Transverse colon (tissue), 4 donors: ENCODE results near the gene NBL1. TPM values are rescaled to one million over a fixed set of nuclear protein-coding genes. Genes with fewer than 3 reads are reported as not detected.
A peak's percentile ranks its signal among the peaks of the same experiment; 100 is the strongest.
"Not testable (repeated sequence)": the region's sequence is repeated elsewhere in the genome, so short reads cannot be mapped to it uniquely, and the experiment has no call there.

Experiments
- DNase-seq: peaks from one replicate; pipeline ENCODE4 v3.0.0-alpha.2; 2019
- H3K27ac ChIP-seq, 4 donors: fragments of 200-600 bp; sonication (generic); 2 replicates each; pipeline ENCODE4 v1.5.1; 2016 to 2018; ENCODE audit warnings: inconsistent platforms in 4 of 4
- H3K27me3 ChIP-seq: fragments of 200-600 bp; sonication (generic); 2 replicates; pipeline ENCODE4 v1.5.1; 2017; ENCODE audit warnings: inconsistent platforms
- H3K36me3 ChIP-seq, 4 donors: fragments of 200-600 bp; sonication (generic); 2 replicates each; pipeline ENCODE4 v1.5.1; 2017 to 2019; ENCODE audit warnings: inconsistent platforms in 4 of 4
- H3K4me1 ChIP-seq, 4 donors: fragments of 200-600 bp; sonication (generic); 2 replicates each; pipeline ENCODE4 v1.5.1; 2017 to 2020; ENCODE audit warnings: inconsistent platforms in 4 of 4
- H3K4me3 ChIP-seq, 4 donors: fragments of 200-600 bp; sonication (generic); 1 replicate in 1 of 4; 2 replicates in 3 of 4; pipeline versions ENCODE4 v1.5.1 to v1.6.1; 2017 to 2019; ENCODE audit warnings: inconsistent platforms in 4 of 4
- H3K9me3 ChIP-seq, 2 donors: fragments of 200-600 bp; sonication (generic); 2 replicates each; pipeline ENCODE4 v1.5.1; 2017 to 2019; ENCODE audit warnings: inconsistent platforms in 2 of 2
- CTCF ChIP-seq, 5 experiments: fragments of 200-600 bp in 3 of 5; fragments of 450-650 bp in 2 of 5; sonication (generic) in 3 of 5; IDR thresholded peaks; 1 replicate in 2 of 5; 2 replicates in 3 of 5; pipeline ENCODE4 v1.5.1; 2016 to 2017; ENCODE audit warnings: antibody characterized with exemption in 5 of 5, inconsistent platforms in 3 of 5, mild to moderate bottlenecking in 2 of 5, moderate library complexity in 1 of 5
- EP300 ChIP-seq: sonication (generic); formaldehyde crosslinking; IDR thresholded peaks from one replicate; pipeline ENCODE4 v1.6.1; 2017; ENCODE audit warnings: antibody characterized with exemption, low read depth
- POLR2A ChIP-seq: fragments of 450-650 bp; IDR thresholded peaks from one replicate; pipeline ENCODE4 v1.6.1; 2016; ENCODE audit warnings: antibody characterized with exemption, mild to moderate bottlenecking, moderate library complexity
- POLR2AphosphoS5 ChIP-seq, 3 donors: sonication (generic); formaldehyde crosslinking; IDR thresholded peaks; one replicate each; pipeline ENCODE4 v1.6.1; 2016; ENCODE audit warnings: antibody characterized with exemption in 3 of 3
- WGBS, 2 donors: methylation state at CpG; one replicate each; pipeline ENCODE4 v1.1.5; 2018; ENCODE audit warnings: low coverage in 1 of 2; 5-methylcytosine and 5-hydroxymethylcytosine counted together
- in situ Hi-C, 4 donors: fragments of 200-750 bp; cut with MboI; loops; one replicate each; pipeline versions ENCODE4 v1.15.0 to v1.15.1; 2017; ENCODE audit warnings: low sequenced_read_pairs in 3 of 4, low pct_ligation_motif_present in 1 of 4, low pct_unique_long_range_greater_than_20kb in 1 of 4
- intact Hi-C: fragments of 100-400 bp; cut with DNase I; formaldehyde crosslinking; loops from one replicate; pipeline ENCODE4 v1.15.1; 2023; ENCODE audit warnings: low total_unique reads
- total RNA-seq, 4 donors: library from RNA; depleted of rRNA; stranded (reverse); fragments of >200 nt; gene quantifications; one replicate each; pipeline ENCODE4 v1.1.0, GENCODE V29; 2016

NBL1 gene
- total RNA-seq, 4 donors from 2014 or later, result 122 to 238 (median 204) TPM

- Histone ChIP-seq H3K27me3 (no peaks in the 10 kb centered on the region), H3K4me3 (no peak overlapping the region), H3K4me1 (peaks cover 20 to 28% (median 26%) of the 10 kb centered on the region in 4 donors), H3K36me3 (peaks cover 0 to 36% (median 13%) of the 10 kb centered on the region in 4 donors), H3K9me3 (no peaks in the 10 kb centered on the region), H3K27ac (no peak overlapping the region)
- TF ChIP-seq EP300, result no peak
- no peak for TF ChIP-seq POLR2A
- TF ChIP-seq CTCF (IDR thresholded peaks at IDR 0.05), result no peak
- TF ChIP-seq POLR2AphosphoS5 (IDR thresholded peaks at IDR 0.05), result no peak
- DNase-seq, result no peak
- intact Hi-C loops, result no loop called here
- in situ Hi-C loops, result no loop called here
- WGBS, 2 donors, result 80 to 88% methylated on average over 3 of the region's 3 CpGs
These were observed 20.6 kb upstream of the NBL1 start for GRCh38 chr1:19623523-19623922.

GRCh38 chr1:19625291-19625937, 18.7 kb upstream of the NBL1 start:
- TF ChIP-seq CTCF (IDR thresholded peaks at IDR 0.05), result no peak
- TF ChIP-seq EP300, result no peak
- TF ChIP-seq POLR2AphosphoS5 (IDR thresholded peaks at IDR 0.05), result no peak
- TF ChIP-seq POLR2A, result no peak
- intact Hi-C loops, result no loop called here
- WGBS, 2 donors, result 93% methylated on average over 8 of the region's 8 CpGs; no CpG with 5 or more reads in 1 of the 2 donors

GRCh38 chr1:19628879-19629278, 15.2 kb upstream of the NBL1 start:
- H3K36me3 ChIP-seq, result peaks cover 0 to 36% (median 11%) of the 10 kb centered on the region in 4 donors
- H3K4me1 ChIP-seq, result no peaks in the 10 kb centered on the region
- intact Hi-C loops (no loop called here), in situ Hi-C loops (no loop called here)
- H3K4me3 ChIP-seq, result no peak overlapping the region
- no peak for DNase-seq
- no peaks in the 10 kb centered on the region for H3K27me3 ChIP-seq
- H3K27ac ChIP-seq, result no peak overlapping the region
- TF ChIP-seq CTCF (IDR thresholded peaks at IDR 0.05) (no peak), POLR2A (no peak), EP300 (no peak), POLR2AphosphoS5 (IDR thresholded peaks at IDR 0.05) (no peak)
- WGBS, 2 donors, result 90% methylated on average over 3 of the region's 3 CpGs; no CpG with 5 or more reads in 1 of the 2 donors
- H3K9me3 ChIP-seq, result no peaks in the 10 kb centered on the region

More at GRCh38 chr1:19625291-19625937, 18.7 kb upstream of the NBL1 start:
- Histone ChIP-seq H3K4me1 (peaks cover 3 to 11% (median 7%) of the 10 kb centered on the region in 4 donors), H3K27ac (peak overlapping the region in 1 of 4 donors; percentile 28), H3K9me3 (no peaks in the 10 kb centered on the region), H3K27me3 (no peaks in the 10 kb centered on the region), H3K4me3 (no peak overlapping the region), H3K36me3 (peaks cover 0 to 36% (median 13%) of the 10 kb centered on the region in 4 donors)
- in situ Hi-C loops, result no loop called here
- no peak for DNase-seq

- Histone ChIP-seq H3K4me3 (no peak overlapping the region), H3K27ac (no peak overlapping the region), H3K4me1 (no peaks in the 10 kb centered on the region), H3K36me3 (peaks cover 0 to 35% (median 9%) of the 10 kb centered on the region in 4 donors), H3K9me3 (no peaks in the 10 kb centered on the region), H3K27me3 (no peaks in the 10 kb centered on the region)
- in situ Hi-C loops (no loop called here), intact Hi-C loops (no loop called here)
- TF ChIP-seq CTCF (IDR thresholded peaks at IDR 0.05) (no peak), EP300 (no peak), POLR2AphosphoS5 (IDR thresholded peaks at IDR 0.05) (no peak), POLR2A (no peak)
- 75 to 89% methylated on average over 2 to 4 of the region's 4 CpGs for WGBS, 2 donors
- no peak for DNase-seq
These were observed 14.8 kb upstream of the NBL1 start for GRCh38 chr1:19629357-19629756.

- DNase-seq, H3K27ac ChIP-seq, in situ Hi-C loops, H3K4me1 ChIP-seq, H3K4me3 ChIP-seq, intact Hi-C loops, H3K9me3 ChIP-seq, H3K27me3 ChIP-seq: not testable (repeated sequence)
- WGBS, 2 donors, result 92% methylated on average over 1 of the region's 1 CpG; no CpG with 5 or more reads in 1 of the 2 donors
- H3K36me3 ChIP-seq, result peaks cover 0 to 28% (median 7%) of the 10 kb centered on the region in 4 donors
These were observed 13.9 kb upstream of the NBL1 start for GRCh38 chr1:19630192-19630591.
